ENCODE results near the gene IP6K3. TPM values are rescaled to one million over a fixed set of nuclear protein-coding genes. Genes with fewer than 3 reads are reported as not detected.

Gene IP6K3
- total and polyA plus RNA-seq, 2 experiments from 2014 or later = 0.14 to 0.16 TPM

- no peak for TF ChIP-seq EZH2phosphoT487 (IDR thresholded peaks at IDR 0.05; ENCODE audit: unreplicated experiment)
These were observed 37.2 kb upstream of the IP6K3 start (continued) for GRCh38 chr6:33783781-33784520.

- Histone ChIP-seq H3K27ac (ENCODE audit: low read depth) (peak overlapping the region; percentile 92), H4K20me1 (replicated peaks; ENCODE audit: insufficient read depth) (peaks cover 11% of the 10 kb centered on the region; the same call in 1 of the 2 replicates), H3K79me2 (replicated peaks; ENCODE audit: insufficient read depth) (peaks cover 29% of the 10 kb centered on the region), H3K27me3 (ENCODE audit: insufficient read depth) (no peaks in the 10 kb centered on the region), H3K4me1 (ENCODE audit: insufficient read depth) (peaks cover 65% of the 10 kb centered on the region), H3K36me3 (ENCODE audit: insufficient read depth) (peaks cover 18% of the 10 kb centered on the region), H3K4me2 (peak overlapping the region; percentile 15; the same call in 1 of the 2 replicates), H3K9me2 (ENCODE audit: insufficient read depth) (no peaks in the 10 kb centered on the region), H3F3A (replicated peaks; ENCODE audit: low read depth) (peaks cover 4% of the 10 kb centered on the region; the same call in 1 of the 2 replicates), H3K4me3 (no peak overlapping the region), H2AFZ (no peak overlapping the region)
- peak overlapping the region; percentile 30; the same call in 1 of the 3 replicates for H3K4me3 Mint-ChIP-seq
- H3K4me1 Mint-ChIP-seq = peaks cover 80% of the 10 kb centered on the region
- peaks cover 10% of the 10 kb centered on the region for H3K27me3 Mint-ChIP-seq (ENCODE audit: insufficient read depth, low read depth, poor library complexity)
- H3K36me3 Mint-ChIP-seq (ENCODE audit: low read depth) = peaks cover 69% of the 10 kb centered on the region
- DNase-seq (ENCODE audit: low spot score) (no peak), ATAC-seq (no peak)
- H3K9me3 Mint-ChIP-seq = no peaks in the 10 kb centered on the region
- peak overlapping the region; percentile 95 for H3K27ac Mint-ChIP-seq
- TF ChIP-seq NANOG (IDR thresholded peaks at IDR 0.05; ENCODE audit: borderline replicate concordance) (no peak), CREB1 (CRISPR knock-in tag; IDR thresholded peaks at IDR 0.05; ENCODE audit: low read depth) (no peak), STAT1 (IDR thresholded peaks at IDR 0.05; ENCODE audit: unreplicated experiment) (no peak), POLR2AphosphoS5 (IDR thresholded peaks at IDR 0.05; ENCODE audit: low read depth) (no peak)
These were observed 35.9 kb upstream of the IP6K3 start for GRCh38 chr6:33782561-33782960.

GRCh38 chr6:33781131-33781975, 34.6 kb upstream of the IP6K3 start:
- H3K4me2 ChIP-seq = peak overlapping the region; percentile 15
- H3K27ac ChIP-seq (ENCODE audit: low read depth) = peak overlapping the region; percentile 92
- H3K4me3 ChIP-seq = no peak overlapping the region
- peaks cover 53% of the 10 kb centered on the region for H3K4me1 ChIP-seq (ENCODE audit: insufficient read depth)
- H3K27me3 Mint-ChIP-seq (ENCODE audit: insufficient read depth, low read depth, poor library complexity) = peaks cover 12% of the 10 kb centered on the region
- no peaks in the 10 kb centered on the region for H3K27me3 ChIP-seq (ENCODE audit: insufficient read depth)
- H3K9me2 ChIP-seq (ENCODE audit: insufficient read depth) = no peaks in the 10 kb centered on the region
- H3K27ac Mint-ChIP-seq = peak overlapping the region; percentile 95
- DNase-seq (ENCODE audit: low spot score) (peak; percentile 82), ATAC-seq (peak; percentile 89)
- H3K4me1 Mint-ChIP-seq = peaks cover 68% of the 10 kb centered on the region
- H4K20me1 ChIP-seq (replicated peaks; ENCODE audit: insufficient read depth) = peaks cover 11% of the 10 kb centered on the region; the same call in 1 of the 2 replicates
- TF ChIP-seq ETS1 (IDR thresholded peaks at IDR 0.05) (no peak), CREB1 (CRISPR knock-in tag; IDR thresholded peaks at IDR 0.05; ENCODE audit: low read depth) (peak; percentile 46; the same call in 1 of the 2 replicates)
- no peaks in the 10 kb centered on the region for H3K9me3 Mint-ChIP-seq
- H3K79me2 ChIP-seq (replicated peaks; ENCODE audit: insufficient read depth) = peaks cover 17% of the 10 kb centered on the region
- no peaks in the 10 kb centered on the region; the same call in 1 of the 2 replicates for H3F3A ChIP-seq (replicated peaks; ENCODE audit: low read depth)
- peaks cover 80% of the 10 kb centered on the region for H3K36me3 Mint-ChIP-seq (ENCODE audit: low read depth)
- H2AFZ ChIP-seq = no peak overlapping the region
- H3K4me3 Mint-ChIP-seq = peak overlapping the region; percentile 17; the same call in 2 of the 3 replicates
- H3K36me3 ChIP-seq (ENCODE audit: insufficient read depth) = peaks cover 18% of the 10 kb centered on the region

All from GM23338 (cell line).